ENCODE data around the gene RAB14.

DNA sequence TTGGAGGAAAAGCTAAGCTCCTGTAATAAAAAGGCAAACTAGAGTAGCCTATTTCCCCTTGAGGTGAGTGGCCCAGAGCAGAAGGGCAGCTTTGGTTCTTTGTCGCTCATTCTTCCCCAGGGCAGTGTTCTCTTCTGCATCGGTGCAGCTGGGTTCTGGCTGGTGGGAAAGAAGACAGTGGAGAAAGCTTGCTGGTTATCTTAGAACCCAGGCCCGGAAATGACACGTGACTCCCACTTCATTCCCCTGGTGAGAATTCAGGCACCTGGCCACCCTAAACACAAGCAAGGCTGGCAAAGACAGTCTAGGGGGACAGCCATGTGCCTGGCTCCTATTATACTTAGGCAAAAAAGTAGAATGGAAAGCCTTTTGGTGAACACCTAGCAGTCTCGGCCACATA lies 33.8 kb upstream of the RAB14 start:
- TF ChIP-seq, protein P1, sequence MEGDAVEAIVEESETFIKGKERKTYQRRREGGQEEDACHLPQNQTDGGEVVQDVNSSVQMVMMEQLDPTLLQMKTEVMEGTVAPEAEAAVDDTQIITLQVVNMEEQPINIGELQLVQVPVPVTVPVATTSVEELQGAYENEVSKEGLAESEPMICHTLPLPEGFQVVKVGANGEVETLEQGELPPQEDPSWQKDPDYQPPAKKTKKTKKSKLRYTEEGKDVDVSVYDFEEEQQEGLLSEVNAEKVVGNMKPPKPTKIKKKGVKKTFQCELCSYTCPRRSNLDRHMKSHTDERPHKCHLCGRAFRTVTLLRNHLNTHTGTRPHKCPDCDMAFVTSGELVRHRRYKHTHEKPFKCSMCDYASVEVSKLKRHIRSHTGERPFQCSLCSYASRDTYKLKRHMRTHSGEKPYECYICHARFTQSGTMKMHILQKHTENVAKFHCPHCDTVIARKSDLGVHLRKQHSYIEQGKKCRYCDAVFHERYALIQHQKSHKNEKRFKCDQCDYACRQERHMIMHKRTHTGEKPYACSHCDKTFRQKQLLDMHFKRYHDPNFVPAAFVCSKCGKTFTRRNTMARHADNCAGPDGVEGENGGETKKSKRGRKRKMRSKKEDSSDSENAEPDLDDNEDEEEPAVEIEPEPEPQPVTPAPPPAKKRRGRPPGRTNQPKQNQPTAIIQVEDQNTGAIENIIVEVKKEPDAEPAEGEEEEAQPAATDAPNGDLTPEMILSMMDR (IDR thresholded peaks at IDR 0.05) = no peak
- no peak for TF ChIP-seq POLR2A (IDR thresholded peaks at IDR 0.05)

All from body of pancreas (tissue), 4 donors.